HepG2 (cell line): ENCODE data around the gene KCNK6. TPM values are rescaled to one million over a fixed set of nuclear protein-coding genes. Genes with fewer than 3 reads are reported as not detected.

Source experiments
- CREM ChIP-seq, 2 experiments: sonication (generic) in 1 of 2; formaldehyde crosslinking in 1 of 2; IDR thresholded peaks; 2 replicates each; pipeline versions ENCODE4 v1.4.0 to v1.6.1; 2016 to 2020; ENCODE audit warnings: antibody characterized with exemption in 1 of 2, mild to moderate bottlenecking in 1 of 2, missing genetic modification reagents in 1 of 2
- DDIT3 ChIP-seq: sonication (generic); formaldehyde crosslinking; IDR thresholded peaks from 2 replicates; pipeline ENCODE4 v1.4.0; 2020; ENCODE audit warnings: mild to moderate bottlenecking, missing genetic modification reagents
- DPF2 ChIP-seq: sonication (generic); formaldehyde crosslinking; IDR thresholded peaks from 2 replicates; pipeline ENCODE4 v1.4.0; 2020; ENCODE audit warnings: mild to moderate bottlenecking, low read depth, missing genetic modification reagents, borderline replicate concordance
- EHMT2 ChIP-seq: fragments of 200-600 bp; sonication (generic); IDR thresholded peaks from 2 replicates; pipeline ENCODE4 v1.7.0; 2017; ENCODE audit warnings: antibody characterized with exemption, low read depth, low read length, borderline replicate concordance
- ELF1 ChIP-seq: sonication (generic); formaldehyde crosslinking; IDR thresholded peaks from 2 replicates; pipeline ENCODE4 v1.4.0; 2020; ENCODE audit warnings: missing genetic modification reagents
- ELF3 ChIP-seq: IDR thresholded peaks from 2 replicates; pipeline ENCODE4 v1.6.1; 2016; ENCODE audit warnings: missing genetic modification reagents, missing compliant biosample characterization
- ELF4 ChIP-seq: sonication (generic); formaldehyde crosslinking; IDR thresholded peaks from 2 replicates; pipeline ENCODE4 v1.5.0; 2020; ENCODE audit warnings: missing genetic modification reagents, mild to moderate bottlenecking, moderate library complexity, borderline replicate concordance
- GATAD1 ChIP-seq: IDR thresholded peaks from 2 replicates; pipeline ENCODE4 v1.6.1; 2016; ENCODE audit warnings: missing genetic modification reagents, missing compliant biosample characterization
- KAT7 ChIP-seq: IDR thresholded peaks from 2 replicates; pipeline ENCODE4 v1.6.1; 2018; ENCODE audit warnings: borderline replicate concordance, missing compliant biosample characterization
- MAX ChIP-seq: IDR thresholded peaks from 2 replicates; pipeline ENCODE4 v1.6.1; 2012; ENCODE audit warnings: inconsistent platforms
- MXD4 ChIP-seq: IDR thresholded peaks from 2 replicates; pipeline ENCODE4 v1.6.1; 2016; ENCODE audit warnings: mild to moderate bottlenecking, missing biosample characterization, missing genetic modification reagents
- POLR2AphosphoS2 ChIP-seq: IDR thresholded peaks from 2 replicates; pipeline ENCODE4 v1.6.1; 2011; ENCODE audit warnings: low read depth, low read length, improper control_type of control experiment
- SP4 ChIP-seq: sonication (generic); formaldehyde crosslinking; IDR thresholded peaks from 2 replicates; pipeline ENCODE4 v1.8.1; 2023; ENCODE audit warnings: mild to moderate bottlenecking, missing genetic modification reagents
- TCF7 ChIP-seq: sonication (generic); IDR thresholded peaks from 2 replicates; pipeline ENCODE4 v1.6.1; 2016; ENCODE audit warnings: antibody characterized with exemption, low read depth
- YEATS2 ChIP-seq: sonication (generic); formaldehyde crosslinking; IDR thresholded peaks from 2 replicates; pipeline ENCODE4 v1.4.0; 2020; ENCODE audit warnings: missing genetic modification reagents, borderline replicate concordance
- YEATS4 ChIP-seq: sonication (generic); formaldehyde crosslinking; IDR thresholded peaks from 2 replicates; pipeline ENCODE4 v1.4.0; 2020; ENCODE audit warnings: missing genetic modification reagents, borderline replicate concordance
- ZBTB46 ChIP-seq: sonication (generic); formaldehyde crosslinking; IDR thresholded peaks from 2 replicates; pipeline ENCODE4 v1.4.0; 2020; ENCODE audit warnings: mild to moderate bottlenecking, missing genetic modification reagents, borderline replicate concordance
- ZFP36L1 ChIP-seq: sonication (generic); formaldehyde crosslinking; IDR thresholded peaks from 2 replicates; pipeline ENCODE4 v1.8.0; 2022; ENCODE audit warnings: mild to moderate bottlenecking, missing genetic modification reagents, moderate library complexity
- ZFP41 ChIP-seq: sonication (generic); formaldehyde crosslinking; IDR thresholded peaks from 2 replicates; pipeline ENCODE4 v1.4.0; 2020; ENCODE audit warnings: mild to moderate bottlenecking, missing genetic modification reagents, borderline replicate concordance
- ZNF414 ChIP-seq: sonication (generic); formaldehyde crosslinking; IDR thresholded peaks from 2 replicates; pipeline ENCODE4 v1.5.0; 2020; ENCODE audit warnings: missing genetic modification reagents
- ZNF510 ChIP-seq: sonication (generic); formaldehyde crosslinking; IDR thresholded peaks from 2 replicates; pipeline ENCODE4 v1.4.0; 2020; ENCODE audit warnings: low read depth, mild to moderate bottlenecking, missing genetic modification reagents
- ZNF558 ChIP-seq: sonication (generic); formaldehyde crosslinking; IDR thresholded peaks from 2 replicates; pipeline ENCODE4 v1.9.0; 2022; ENCODE audit warnings: mild to moderate bottlenecking, missing genetic modification reagents, borderline replicate concordance
- ZNF747 ChIP-seq: sonication (generic); formaldehyde crosslinking; IDR thresholded peaks from 2 replicates; pipeline ENCODE4 v1.8.1; 2023; ENCODE audit warnings: missing genetic modification reagents, mild to moderate bottlenecking, borderline replicate concordance
- ZNF784 ChIP-seq: sonication (generic); formaldehyde crosslinking; IDR thresholded peaks from 2 replicates; pipeline ENCODE4 v1.5.1; 2020; ENCODE audit warnings: missing genetic modification reagents, mild to moderate bottlenecking, borderline replicate concordance
- ZNF816 ChIP-seq: sonication (generic); formaldehyde crosslinking; IDR thresholded peaks from 2 replicates; pipeline ENCODE4 v1.8.0; 2022; ENCODE audit warnings: missing genetic modification reagents, mild to moderate bottlenecking, borderline replicate concordance
- ZSCAN30 ChIP-seq: sonication (generic); formaldehyde crosslinking; IDR thresholded peaks from 2 replicates; pipeline ENCODE4 v1.5.0; 2020; ENCODE audit warnings: mild to moderate bottlenecking, missing genetic modification reagents
- polyA plus RNA-seq, 8 experiments: library from polyadenylated mRNA; depleted of rRNA in 3 of 8; stranded (reverse) in 7 of 8; unstranded in 1 of 8; fragments of >200 nt; fragmentation: Illumina TruSeq in 4 of 8; extraction: Trizol in 4 of 8; gene quantifications; 2 replicates each; pipeline versions ENCODE4 v1.2.1 to v1.2.3, GENCODE V29; 2011 to 2016; ENCODE audit warnings: low read depth in 4 of 8, missing spikeins in 1 of 8, mixed read lengths in 1 of 8; ENCODE audit not compliant: insufficient read depth in 1 of 8
- total RNA-seq, 5 experiments: library from RNA; depleted of rRNA; stranded (reverse); fragments of >200 nt; fragmentation: Illumina TruSeq; extraction: Trizol; gene quantifications; 2 replicates each; pipeline ENCODE4 v1.2.3, GENCODE V29; 2016; ENCODE audit warnings: low read depth in 1 of 5

The KCNK6 gene
- total and polyA plus RNA-seq, 2 of the 13 experiments (the other 11 are each of a cell fraction or from before 2014, with no cell fraction given), result 0.03 TPM; not detected in 1

GRCh38 chr19:38374332-38375097 is 54.9 kb downstream of the KCNK6 start, which contains the start of gene PSMD8 (continued):
- TF ChIP-seq ZBTB46 (CRISPR knock-in tag) (no peak), YEATS4 (CRISPR knock-in tag) (peak; percentile 95), SP4 (peak; percentile 93), MAX (peak; percentile 73), ZNF414 (0 out of 2 replicates have a peak, but pooled peaks have one; percentile 49), CREM (IDR thresholded peaks at IDR 0.05) (peak; percentile 93), CREM (CRISPR knock-in tag; IDR thresholded peaks at IDR 0.05) (0 out of 2 replicates have a peak, but pooled peaks have one; percentile 28), ZNF510 (CRISPR knock-in tag) (peak; percentile 97), ZFP36L1 (CRISPR knock-in tag) (no peak; the same call in 1 of the 2 replicates), KAT7 (CRISPR knock-in tag) (0 out of 2 replicates have a peak, but pooled peaks have one; percentile 87), ELF4 (CRISPR knock-in tag) (no peak; the same call in 1 of the 2 replicates), DPF2 (CRISPR knock-in tag) (no peak), GATAD1 (CRISPR knock-in tag) (peak; percentile 87), ZSCAN30 (CRISPR knock-in tag) (0 out of 2 replicates have a peak, but pooled peaks have one; percentile 4), ZFP41 (0 out of 2 replicates have a peak, but pooled peaks have one; percentile 20), YEATS2 (CRISPR knock-in tag) (peak; percentile 82; the same call in 1 of the 2 replicates), TCF7 (peak; percentile 53; the same call in 1 of the 2 replicates), DDIT3 (no peak), ZNF816 (CRISPR knock-in tag) (0 out of 2 replicates have a peak, but pooled peaks have one; percentile 87), POLR2AphosphoS2 (no peak), ELF1 (CRISPR knock-in tag) (peak; percentile 91), ZNF784 (CRISPR knock-in tag) (peak; percentile 34; the same call in 1 of the 2 replicates), ZNF558 (CRISPR knock-in tag) (peak; percentile 90; the same call in 1 of the 2 replicates), MXD4 (CRISPR knock-in tag) (peak; percentile 62; the same call in 1 of the 2 replicates), ELF3 (CRISPR knock-in tag) (peak; percentile 77), EHMT2 (no peak; the same call in 1 of the 2 replicates), ZNF747 (CRISPR knock-in tag) (peak; percentile 93)
